ENCODE results near the gene MCM5.

The MCM5 gene

DNA sequence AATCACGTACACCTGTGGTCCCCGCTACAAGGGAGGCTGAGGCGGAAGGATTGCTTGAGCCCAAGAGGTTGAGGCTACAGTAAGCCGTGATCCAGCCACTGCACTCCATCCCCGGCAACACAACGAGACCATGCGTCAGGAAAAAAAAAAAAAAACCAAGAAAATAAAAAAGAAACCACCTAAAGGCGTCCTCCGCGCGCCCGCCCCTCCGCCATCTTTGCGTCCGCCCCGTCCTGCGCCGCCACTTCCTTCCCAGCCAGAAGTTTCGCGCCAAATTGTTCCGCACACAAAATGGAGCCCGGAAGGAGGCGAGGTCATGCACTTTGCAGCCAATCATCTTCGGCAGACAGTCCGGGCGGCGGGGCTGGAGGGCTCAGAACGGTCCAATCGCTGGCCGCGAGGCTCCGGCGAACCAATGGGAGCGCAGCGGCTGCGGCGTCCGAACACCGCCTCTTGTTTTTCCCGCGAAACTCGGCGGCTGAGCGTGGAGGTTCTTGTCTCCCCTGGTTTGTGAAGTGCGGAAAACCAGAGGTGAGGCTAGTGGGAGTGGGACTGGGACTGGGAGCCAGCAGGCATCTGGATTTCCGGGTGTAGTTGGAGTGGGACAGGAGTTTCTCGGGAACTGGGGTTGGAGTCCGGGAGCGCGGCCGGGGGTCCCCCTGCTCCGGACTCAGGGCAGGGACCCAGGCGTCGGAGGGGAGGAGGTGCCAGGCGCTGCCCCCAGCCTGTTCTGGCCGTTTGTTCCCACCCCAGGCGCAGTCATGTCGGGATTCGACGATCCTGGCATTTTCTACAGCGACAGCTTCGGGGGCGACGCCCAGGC lies at the start of gene MCM5:
Gene MCM5 (plus strand): TSS at position 463 of the 823 bp plus-strand sequence. CDS start 299 bp downstream, at position 762.
- peak; percentile 97 for DNase-seq (ENCODE audit: low spot score)

DNA sequence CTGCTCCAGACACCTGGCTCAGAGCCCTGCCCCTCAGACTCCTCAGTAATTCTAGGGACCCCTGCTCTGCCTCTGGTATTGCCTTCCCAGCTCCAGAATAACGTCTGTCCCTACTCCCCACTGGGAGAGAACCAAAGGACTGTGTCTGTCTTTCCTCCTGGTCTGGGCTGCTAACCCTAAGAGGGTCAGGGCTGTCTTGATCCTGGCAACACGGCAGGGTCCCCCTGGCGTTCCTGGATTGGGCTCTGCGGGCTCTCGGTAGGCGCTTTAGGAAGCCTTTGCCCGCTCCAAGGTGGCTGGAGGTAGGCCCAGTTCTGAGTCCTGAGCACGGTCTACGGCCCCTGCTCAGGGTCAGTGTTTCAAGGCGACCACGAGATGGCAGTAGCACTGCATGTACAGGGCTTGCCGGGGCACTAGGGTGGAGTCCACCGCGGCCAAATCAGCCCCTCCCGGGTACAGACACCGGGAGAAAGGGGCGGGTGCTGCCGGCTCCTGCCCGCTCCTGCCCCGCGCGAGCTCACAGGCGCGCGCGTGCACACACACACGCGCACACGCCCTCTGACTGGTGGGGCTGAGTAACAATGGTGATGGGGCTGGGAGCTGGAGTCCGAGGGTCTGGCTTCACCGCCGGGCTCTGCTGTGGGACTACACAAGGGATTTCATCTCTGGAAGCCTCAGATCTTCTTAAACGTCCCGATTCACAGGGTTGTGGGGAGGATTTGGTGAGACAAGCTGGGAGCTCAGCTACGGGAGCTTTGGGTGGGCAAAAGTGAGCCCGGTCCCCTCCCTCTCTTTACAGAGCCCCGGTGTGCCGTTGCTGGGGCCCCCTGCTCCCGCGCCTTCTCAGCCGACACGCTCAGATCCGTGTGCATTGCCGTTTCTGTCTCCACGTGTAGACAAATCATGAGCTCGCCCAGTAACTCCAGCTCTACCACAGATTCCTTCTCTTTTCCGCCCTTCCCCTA lies 49.1 kb upstream of the MCM5 start:
- peak; percentile 97 for DNase-seq (ENCODE audit: low spot score)

- DNase-seq (ENCODE audit: low spot score), result peak; percentile 75
These were observed 47.5 kb upstream of the MCM5 start for GRCh38 chr22:35352214-35353111.

- DNase-seq (ENCODE audit: low spot score), result no peak
These were observed 46.6 kb upstream of the MCM5 start for GRCh38 chr22:35353318-35353717.

- no peak for DNase-seq (ENCODE audit: low spot score)
These were observed 45.9 kb upstream of the MCM5 start for GRCh38 chr22:35354068-35354467.

GRCh38 chr22:35357883-35358621 lies 41.9 kb upstream of the MCM5 start:
- peak; percentile 99 for DNase-seq (ENCODE audit: low spot score)

GRCh38 chr22:35359380-35360065 lies 40.4 kb upstream of the MCM5 start:
- peak; percentile 64 for DNase-seq (ENCODE audit: low spot score)

GRCh38 chr22:35361001-35361558 lies 38.9 kb upstream of the MCM5 start:
- no peak for DNase-seq (ENCODE audit: low spot score)

DNA sequence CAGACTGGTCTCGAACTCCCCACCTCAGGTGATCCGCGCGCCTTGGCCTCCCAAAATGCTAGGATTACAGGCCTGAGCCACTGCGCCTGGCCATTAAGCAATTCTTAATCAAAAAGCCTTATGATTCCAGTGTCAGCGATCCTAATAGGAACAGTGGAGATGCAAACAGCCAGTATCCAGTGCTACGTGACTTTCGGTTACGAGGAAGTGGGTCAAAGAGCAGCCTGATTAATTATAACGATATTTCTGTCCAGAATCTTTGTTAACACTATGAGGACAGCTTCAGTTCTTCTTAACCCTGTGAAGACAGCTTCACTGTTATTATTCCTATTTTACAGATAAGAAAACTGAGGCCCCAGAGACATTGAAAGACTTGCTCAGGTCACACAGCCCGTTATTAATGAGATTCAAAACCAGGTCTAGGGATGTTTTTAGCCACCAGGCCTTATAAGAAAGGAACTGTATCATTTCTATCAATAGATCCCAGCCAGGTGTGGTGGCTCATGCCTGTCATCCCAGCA lies 36.3 kb upstream of the MCM5 start:
- no peak for DNase-seq (ENCODE audit: low spot score)

DNA sequence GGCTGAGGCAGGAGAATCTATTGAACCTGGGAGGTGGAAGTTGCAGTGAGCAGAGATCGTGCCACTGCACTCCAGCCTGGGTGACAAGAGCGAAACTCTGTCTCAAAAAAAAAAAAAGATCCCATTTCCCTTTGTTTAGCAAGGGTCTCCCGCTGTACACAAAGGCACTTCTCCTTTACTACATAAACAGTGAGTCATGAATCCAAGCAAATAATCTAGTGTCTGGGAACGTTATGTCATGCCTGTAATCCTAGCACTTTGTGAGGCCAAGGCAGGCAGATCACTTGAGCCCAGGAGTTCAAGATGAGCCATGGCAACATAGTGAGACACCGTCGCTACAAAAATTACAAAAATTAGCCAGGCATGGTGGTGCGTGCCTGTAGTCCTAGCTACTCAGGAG lies 35.7 kb upstream of the MCM5 start:
- peak; percentile 67 for DNase-seq (ENCODE audit: low spot score)

GRCh38 chr22:35367331-35367886 lies 32.5 kb upstream of the MCM5 start:
- DNase-seq (ENCODE audit: low spot score), result no peak

- DNase-seq (ENCODE audit: low spot score), result peak; percentile 30
These were observed 31.6 kb upstream of the MCM5 start for GRCh38 chr22:35368386-35368785.

- DNase-seq (ENCODE audit: low spot score), result no peak
These were observed 29.9 kb upstream of the MCM5 start for GRCh38 chr22:35369996-35370395.

DNA sequence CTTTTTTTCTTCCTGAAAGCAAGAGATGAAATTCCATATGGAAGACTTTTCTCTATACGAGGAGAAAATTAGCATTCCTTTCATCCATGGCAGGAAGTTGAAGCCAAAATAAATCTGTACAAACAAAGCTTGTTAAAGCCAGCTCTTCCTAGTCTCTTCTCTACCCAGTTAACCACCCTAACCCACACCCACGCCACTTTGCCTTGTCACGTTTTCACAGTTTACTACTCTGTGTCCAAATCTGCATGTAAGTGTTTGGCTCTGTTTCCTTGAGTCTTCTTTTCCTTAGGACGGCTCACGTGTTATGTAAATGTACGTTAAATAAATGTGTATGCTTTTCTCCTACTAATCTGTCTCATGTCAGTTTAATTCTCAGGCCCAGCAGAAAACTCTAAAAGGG lies 26.2 kb upstream of the MCM5 start:
- DNase-seq (ENCODE audit: low spot score), result no peak

DNA sequence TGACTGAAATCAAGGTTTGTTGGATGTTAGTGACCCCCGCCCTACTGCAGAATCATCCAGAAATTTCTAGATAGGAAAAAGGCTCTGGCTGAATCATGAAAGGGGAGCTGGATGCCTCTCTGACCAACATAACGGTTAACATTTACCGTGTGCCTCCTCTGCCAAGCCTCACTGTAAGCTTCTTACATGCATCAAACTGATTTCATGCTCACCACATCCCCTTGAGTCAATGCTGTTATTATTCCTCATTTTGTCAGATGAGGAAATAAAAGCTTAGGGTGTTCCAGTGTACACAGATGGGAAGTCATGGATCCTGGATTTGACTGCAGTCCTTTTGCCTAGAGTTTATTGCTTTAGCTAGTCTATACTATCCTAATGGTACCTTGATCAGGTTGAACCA lies 24.9 kb upstream of the MCM5 start:
- DNase-seq (ENCODE audit: low spot score), result peak; percentile 74

GRCh38 chr22:35375526-35375925 lies 24.4 kb upstream of the MCM5 start:
- DNase-seq (ENCODE audit: low spot score), result no peak

- DNase-seq (ENCODE audit: low spot score), result peak; percentile 99
These were observed 23.0 kb upstream of the MCM5 start for GRCh38 chr22:35376728-35377472.

- DNase-seq (ENCODE audit: low spot score), result no peak
These were observed 22.2 kb upstream of the MCM5 start for GRCh38 chr22:35377735-35378134.

DNA sequence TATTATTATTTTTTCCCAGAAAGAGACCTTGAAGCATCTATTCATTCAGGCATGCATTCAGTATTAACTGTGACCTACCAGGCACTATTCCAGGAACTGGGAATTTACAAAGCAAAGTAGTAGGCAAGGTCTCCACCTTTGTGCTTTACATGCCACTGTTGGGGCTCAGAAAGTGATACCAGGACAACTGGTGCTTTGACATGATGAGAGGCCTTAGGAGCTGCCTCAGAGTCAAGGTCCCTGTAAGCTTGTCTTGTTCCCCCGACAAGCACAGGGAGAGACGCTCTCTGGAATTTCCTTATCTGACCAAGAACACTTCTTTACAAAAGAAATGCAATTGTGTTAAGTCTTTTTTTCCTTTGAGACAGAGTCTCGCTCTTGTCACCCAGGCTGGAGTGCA lies 21.3 kb upstream of the MCM5 start:
- DNase-seq (ENCODE audit: low spot score), result no peak
